ENCODE data around the gene ITPR1.
A peak's percentile ranks its signal among the peaks of the same experiment; 100 is the strongest.

The ITPR1 gene

DNA sequence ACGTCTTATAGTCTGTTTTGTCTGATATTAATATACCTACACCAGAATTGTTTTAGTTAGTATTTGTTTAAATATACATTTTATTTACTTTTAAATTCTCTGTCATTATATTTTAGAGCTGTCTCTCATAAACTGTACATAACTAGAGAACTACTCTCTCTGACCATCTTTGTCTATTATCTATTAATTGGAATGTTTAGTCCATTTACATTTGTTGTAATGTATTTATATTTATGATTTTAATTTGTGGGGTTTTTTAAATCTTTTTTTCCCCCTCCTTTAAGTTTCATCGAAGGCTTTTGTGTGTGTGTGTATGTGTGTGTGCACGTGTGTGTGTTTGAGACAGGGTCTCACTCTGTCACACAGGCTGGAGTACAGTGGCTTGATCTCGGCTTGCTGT is 47.1 kb downstream of the ITPR1 start:
- Histone ChIP-seq H3K4me2 (ENCODE audit: low read depth, low read length, poor library complexity, severe bottlenecking) (no peak overlapping the region), H3K4me1 (ENCODE audit: insufficient read depth, low read length, poor library complexity, severe bottlenecking) (peaks cover 17% of the 10 kb centered on the region), H3K79me2 (ENCODE audit: insufficient read depth, low read length) (peaks cover 84% of the 10 kb centered on the region), H3F3A (ENCODE audit: low read depth) (peaks cover 8% of the 10 kb centered on the region), H3K27me3 (ENCODE audit: insufficient read depth, low read length, poor library complexity, severe bottlenecking) (no peaks in the 10 kb centered on the region), H3K4me3 (ENCODE audit: low read length, poor library complexity, severe bottlenecking) (no peak overlapping the region), H3K36me3 (ENCODE audit: insufficient read depth, low read length) (no peaks in the 10 kb centered on the region), H2AFZ (ENCODE audit: low read length) (no peak overlapping the region), H4K20me1 (ENCODE audit: insufficient read depth, low read length, poor library complexity, severe bottlenecking) (peaks cover 5% of the 10 kb centered on the region), H3K9me3 (ENCODE audit: insufficient read depth, low read depth, low read length) (0 out of 2 replicates have a peak, but pooled peaks cover 4% of the 10 kb centered on the region), H3K9ac (ENCODE audit: low read depth, low read length, poor library complexity, severe bottlenecking) (no peak overlapping the region), H3K9me2 (replicated peaks; ENCODE audit: low read depth, low read length) (no peaks in the 10 kb centered on the region)
- TF ChIP-seq, protein P1, sequence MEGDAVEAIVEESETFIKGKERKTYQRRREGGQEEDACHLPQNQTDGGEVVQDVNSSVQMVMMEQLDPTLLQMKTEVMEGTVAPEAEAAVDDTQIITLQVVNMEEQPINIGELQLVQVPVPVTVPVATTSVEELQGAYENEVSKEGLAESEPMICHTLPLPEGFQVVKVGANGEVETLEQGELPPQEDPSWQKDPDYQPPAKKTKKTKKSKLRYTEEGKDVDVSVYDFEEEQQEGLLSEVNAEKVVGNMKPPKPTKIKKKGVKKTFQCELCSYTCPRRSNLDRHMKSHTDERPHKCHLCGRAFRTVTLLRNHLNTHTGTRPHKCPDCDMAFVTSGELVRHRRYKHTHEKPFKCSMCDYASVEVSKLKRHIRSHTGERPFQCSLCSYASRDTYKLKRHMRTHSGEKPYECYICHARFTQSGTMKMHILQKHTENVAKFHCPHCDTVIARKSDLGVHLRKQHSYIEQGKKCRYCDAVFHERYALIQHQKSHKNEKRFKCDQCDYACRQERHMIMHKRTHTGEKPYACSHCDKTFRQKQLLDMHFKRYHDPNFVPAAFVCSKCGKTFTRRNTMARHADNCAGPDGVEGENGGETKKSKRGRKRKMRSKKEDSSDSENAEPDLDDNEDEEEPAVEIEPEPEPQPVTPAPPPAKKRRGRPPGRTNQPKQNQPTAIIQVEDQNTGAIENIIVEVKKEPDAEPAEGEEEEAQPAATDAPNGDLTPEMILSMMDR (conservative IDR thresholded peaks at IDR 0.05; ENCODE audit: low read length), result no peak
- no peak for TF ChIP-seq EZH2phosphoT487 (IDR thresholded peaks at IDR 0.05; ENCODE audit: borderline replicate concordance)

DNA sequence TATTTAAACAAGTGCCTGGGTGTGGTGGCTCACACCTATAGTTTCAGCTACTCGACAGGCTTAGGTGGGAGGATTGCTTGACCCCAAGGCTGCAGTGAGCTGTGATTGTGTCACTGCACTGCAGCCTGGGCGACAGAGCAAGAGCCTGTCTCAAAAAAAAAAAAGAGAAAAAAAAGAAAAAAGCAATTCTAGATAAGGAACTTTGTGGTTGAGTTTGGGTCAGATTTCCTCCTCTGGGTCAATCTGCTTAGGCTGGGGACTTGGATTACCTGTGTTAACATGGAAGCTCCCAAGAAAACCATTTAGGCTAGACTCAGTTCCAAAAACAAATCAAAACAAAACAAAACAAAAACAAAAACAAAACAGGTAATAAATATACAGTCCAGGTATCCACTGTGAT is 50.0 kb downstream of the ITPR1 start:
- Histone ChIP-seq H3K4me2 (ENCODE audit: low read depth, low read length, poor library complexity, severe bottlenecking) (no peak overlapping the region), H2AFZ (ENCODE audit: low read length) (no peak overlapping the region), H3K9me2 (replicated peaks; ENCODE audit: low read depth, low read length) (no peaks in the 10 kb centered on the region), H3K4me1 (ENCODE audit: insufficient read depth, low read length, poor library complexity, severe bottlenecking) (peaks cover 24% of the 10 kb centered on the region), H3K27me3 (ENCODE audit: insufficient read depth, low read length, poor library complexity, severe bottlenecking) (no peaks in the 10 kb centered on the region), H3K4me3 (ENCODE audit: low read length, poor library complexity, severe bottlenecking) (no peak overlapping the region), H3K36me3 (ENCODE audit: insufficient read depth, low read length) (no peaks in the 10 kb centered on the region), H3K9me3 (ENCODE audit: insufficient read depth, low read depth, low read length) (no peaks in the 10 kb centered on the region), H3F3A (ENCODE audit: low read depth) (peaks cover 8% of the 10 kb centered on the region), H4K20me1 (ENCODE audit: insufficient read depth, low read length, poor library complexity, severe bottlenecking) (peaks cover 5% of the 10 kb centered on the region), H3K79me2 (ENCODE audit: insufficient read depth, low read length) (peaks cover 81% of the 10 kb centered on the region), H3K9ac (ENCODE audit: low read depth, low read length, poor library complexity, severe bottlenecking) (no peak overlapping the region)
- TF ChIP-seq, protein P1 (conservative IDR thresholded peaks at IDR 0.05; ENCODE audit: low read length), result no peak
- no peak for TF ChIP-seq EZH2phosphoT487 (IDR thresholded peaks at IDR 0.05; ENCODE audit: borderline replicate concordance)

DNA sequence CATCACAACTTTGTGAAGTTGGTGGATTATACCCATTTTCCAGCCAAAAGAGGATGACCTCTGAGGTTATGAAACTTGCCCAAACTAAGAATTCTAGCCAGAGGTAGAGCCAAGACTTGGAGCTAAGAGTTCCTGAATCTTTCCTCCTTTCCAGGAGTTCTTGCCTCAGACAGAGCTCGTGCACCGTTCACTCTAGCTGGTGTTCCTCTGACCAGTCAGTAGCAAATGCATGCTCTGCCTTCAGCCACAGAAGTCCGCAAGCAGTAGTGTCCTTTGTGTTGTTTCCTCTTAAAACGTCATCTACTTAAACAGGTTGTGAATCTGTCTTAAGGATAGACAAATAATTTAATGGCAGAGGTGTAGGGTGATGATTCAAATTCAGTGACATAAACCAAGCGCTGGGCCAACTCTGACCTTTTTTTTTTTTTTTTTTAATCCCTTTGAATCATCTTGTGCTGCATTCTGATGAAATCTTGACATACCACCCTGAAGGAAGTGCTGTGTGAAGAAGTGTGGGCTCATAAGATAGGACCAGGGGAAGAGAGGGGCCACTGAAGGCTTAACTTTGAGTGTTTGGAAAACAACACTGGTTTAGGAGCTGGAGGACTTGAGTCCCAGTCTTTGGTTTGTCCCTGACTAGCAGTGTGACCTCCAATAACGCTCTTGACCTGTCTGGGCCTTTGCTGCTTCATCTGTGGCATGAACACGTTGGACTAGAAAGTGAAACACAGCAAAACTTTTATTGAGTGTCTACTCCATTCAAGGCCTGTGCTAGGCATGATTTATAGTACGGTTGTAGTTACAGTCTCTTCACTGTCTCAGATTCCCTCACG is 53.4 kb downstream of the ITPR1 start:
- H3K9me2 ChIP-seq (replicated peaks; ENCODE audit: low read depth, low read length), result no peaks in the 10 kb centered on the region
- no peaks in the 10 kb centered on the region for H3F3A ChIP-seq (ENCODE audit: low read depth)
- no peaks in the 10 kb centered on the region for H3K27me3 ChIP-seq (ENCODE audit: insufficient read depth, low read length, poor library complexity, severe bottlenecking)
- H3K4me2 ChIP-seq (ENCODE audit: low read depth, low read length, poor library complexity, severe bottlenecking), result peak overlapping the region; percentile 3
- H3K4me3 ChIP-seq (ENCODE audit: low read length, poor library complexity, severe bottlenecking), result no peak overlapping the region
- TF ChIP-seq, protein P1 (conservative IDR thresholded peaks at IDR 0.05; ENCODE audit: low read length), result no peak
- H2AFZ ChIP-seq (ENCODE audit: low read length), result no peak overlapping the region
- no peaks in the 10 kb centered on the region for H4K20me1 ChIP-seq (ENCODE audit: insufficient read depth, low read length, poor library complexity, severe bottlenecking)
- no peak overlapping the region for H3K9ac ChIP-seq (ENCODE audit: low read depth, low read length, poor library complexity, severe bottlenecking)
- H3K4me1 ChIP-seq (ENCODE audit: insufficient read depth, low read length, poor library complexity, severe bottlenecking), result peaks cover 28% of the 10 kb centered on the region
- no peaks in the 10 kb centered on the region for H3K9me3 ChIP-seq (ENCODE audit: insufficient read depth, low read depth, low read length)
- no peaks in the 10 kb centered on the region for H3K36me3 ChIP-seq (ENCODE audit: insufficient read depth, low read length)
- peaks cover 75% of the 10 kb centered on the region for H3K79me2 ChIP-seq (ENCODE audit: insufficient read depth, low read length)

All from Loucy (cell line).